Astrocyte of the cerebellum (primary cell): ENCODE results near the gene AIMP1.

Source experiments
- DNase-seq: peaks from one replicate; pipeline ENCODE4 v3.0.0-alpha.2; 2011; ENCODE audit warnings: low read depth
- H3K4me3 ChIP-seq: 2 replicates; pipeline ENCODE4 v1.5.1; 2011; ENCODE audit warnings: mild to moderate bottlenecking, low read depth, low read length, moderate library complexity
- CTCF ChIP-seq: IDR thresholded peaks from 2 replicates; pipeline ENCODE4 v1.5.1; 2012; ENCODE audit warnings: low read length, low read depth, moderate library complexity, mild to moderate bottlenecking; ENCODE audit errors: missing control alignments
- in situ Hi-C: cut with HindIII; loops from 2 replicates; pipeline ENCODE4 v1.10.0; 2017; ENCODE audit warnings: low sequenced_read_pairs

Gene AIMP1

GRCh38 chr4:106340774-106341173 is 24.4 kb downstream of the AIMP1 start:
- TF ChIP-seq CTCF, result no peak
- no peak for DNase-seq
- H3K4me3 ChIP-seq, result no peak overlapping the region
- in situ Hi-C loops, result no loop called here

- no peak for TF ChIP-seq CTCF
- DNase-seq, result no peak
- in situ Hi-C loops, result no loop called here
Observed at GRCh38 chr4:106343865-106344646, 27.7 kb downstream of the AIMP1 start.

GRCh38 chr4:106344647-106344970 is 28.3 kb downstream of the AIMP1 start:
- DNase-seq, result peak; percentile 60
- H3K4me3 ChIP-seq, result no peak overlapping the region
- in situ Hi-C loops, result no loop called here
- no peak for TF ChIP-seq CTCF

More at GRCh38 chr4:106343865-106344646, 27.7 kb downstream of the AIMP1 start:
- no peak overlapping the region for H3K4me3 ChIP-seq

GRCh38 chr4:106347167-106347566 is 30.8 kb downstream of the AIMP1 start:
- no peak overlapping the region for H3K4me3 ChIP-seq
- DNase-seq, result no peak
- in situ Hi-C loops, result no loop called here
- TF ChIP-seq CTCF, result no peak

GRCh38 chr4:106351016-106351415 is 34.7 kb downstream of the AIMP1 start:
- TF ChIP-seq CTCF, result no peak
- no peak overlapping the region for H3K4me3 ChIP-seq
- no peak for DNase-seq
- in situ Hi-C loops, result no loop called here

- in situ Hi-C loops, result no loop called here
- TF ChIP-seq CTCF, result no peak
- H3K4me3 ChIP-seq, result no peak overlapping the region
- DNase-seq, result no peak
Observed at GRCh38 chr4:106353786-106354185, 37.4 kb downstream of the AIMP1 start.

- no peak for TF ChIP-seq CTCF
- no peak overlapping the region for H3K4me3 ChIP-seq
- DNase-seq, result no peak
- in situ Hi-C loops, result no loop called here
Observed at GRCh38 chr4:106355193-106355592, 38.8 kb downstream of the AIMP1 start.
